ENCODE results near the gene CCL5.

Gene CCL5

GRCh38 chr17:35825206-35825605 is 55.0 kb downstream of the CCL5 start:
- H3K4me3 ChIP-seq (ENCODE audit: low read length): no peak overlapping the region
- H3K9me3 ChIP-seq (replicated peaks; ENCODE audit: low read length): no peaks in the 10 kb centered on the region
- H3K4me1 ChIP-seq (ENCODE audit: control insufficient read depth, insufficient read depth, low read length): no peaks in the 10 kb centered on the region
- H3K4me2 ChIP-seq (ENCODE audit: low read length): no peak overlapping the region
- H3K27me3 ChIP-seq (ENCODE audit: control insufficient read depth, insufficient read depth, low read length): no peaks in the 10 kb centered on the region
- peaks cover 73% of the 10 kb centered on the region for H3K36me3 ChIP-seq (ENCODE audit: insufficient read depth, low read length)
- H3K9ac ChIP-seq (ENCODE audit: low read depth, low read length): no peak overlapping the region

Small RNAs within 50 kb of the gene (small RNA-seq; reads per million reads assigned to genes)
- 938 reads per million, percentile 99 among the genes with 10 or more reads in this experiment for gene RF00100

All from skeletal muscle satellite cell (primary cell).